Hindlimb muscle (tissue), 1 donor: ENCODE data around the gene RASL10A. TPM values are rescaled to one million over a fixed set of nuclear protein-coding genes. Genes with fewer than 3 reads are reported as not detected.

Source experiments
- DNase-seq: peaks from one replicate; pipeline ENCODE4 v3.0.0-alpha.2; 2013
- polyA plus RNA-seq: library from polyadenylated mRNA; unstranded; fragments of 120-200 nt; gene quantifications from one replicate; pipeline ENCODE4 v1.2.1, GENCODE V29; 2013; ENCODE audit not compliant: insufficient read length

Gene RASL10A
- polyA plus RNA-seq, 1 donor: 1.7 TPM

DNA sequence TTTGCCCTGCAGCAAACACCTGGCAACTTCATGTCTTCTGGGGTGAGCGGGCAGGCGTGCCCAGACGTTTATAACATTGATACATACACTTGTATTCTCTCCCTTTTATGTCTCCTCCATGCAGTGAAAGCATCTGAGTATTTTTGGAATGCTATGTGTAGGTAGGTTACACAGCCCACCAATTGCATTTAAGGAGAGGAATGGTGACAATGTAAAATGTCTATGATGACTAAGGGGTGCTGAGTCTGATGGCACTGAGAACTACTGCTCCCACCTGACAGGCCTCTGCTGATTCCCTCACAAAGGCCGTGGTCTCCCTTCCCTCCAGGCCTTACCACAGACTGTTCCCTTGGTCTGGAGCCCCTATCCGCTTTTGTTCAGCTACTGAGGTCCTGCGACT lies 22.9 kb upstream of the RASL10A start:
- no peak for DNase-seq

DNA sequence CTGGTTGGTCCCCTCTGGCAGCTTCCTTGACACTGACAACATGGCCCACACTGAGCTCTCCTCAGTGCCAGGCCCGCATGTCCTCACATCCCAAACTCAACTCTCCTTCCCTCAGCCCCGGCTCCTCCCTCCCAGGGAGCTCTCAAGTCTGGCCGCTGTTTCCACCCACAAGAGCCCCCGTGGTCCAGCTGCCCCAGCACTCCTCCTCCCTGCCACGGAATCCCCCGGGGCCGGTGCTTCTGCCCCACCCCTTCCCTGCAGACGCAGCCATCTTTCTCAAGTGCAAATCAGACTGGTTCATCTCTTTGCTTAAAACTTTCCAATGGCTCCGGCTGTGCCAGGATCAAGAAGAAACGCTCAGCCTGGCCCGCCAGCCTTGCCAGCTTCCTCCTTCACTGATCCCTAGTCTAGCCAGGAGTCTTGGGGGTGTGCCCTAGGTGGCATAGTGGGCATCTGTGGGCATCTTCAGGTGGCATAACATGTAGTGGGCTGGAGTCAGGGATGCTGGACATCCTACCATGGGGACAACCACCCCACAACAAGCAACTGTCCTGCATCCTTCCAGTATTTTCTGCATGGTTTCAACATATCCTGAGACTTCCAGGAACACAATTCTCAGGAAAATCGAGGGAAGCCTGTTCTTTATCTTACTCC lies 22.3 kb upstream of the RASL10A start:
- no peak for DNase-seq

DNA sequence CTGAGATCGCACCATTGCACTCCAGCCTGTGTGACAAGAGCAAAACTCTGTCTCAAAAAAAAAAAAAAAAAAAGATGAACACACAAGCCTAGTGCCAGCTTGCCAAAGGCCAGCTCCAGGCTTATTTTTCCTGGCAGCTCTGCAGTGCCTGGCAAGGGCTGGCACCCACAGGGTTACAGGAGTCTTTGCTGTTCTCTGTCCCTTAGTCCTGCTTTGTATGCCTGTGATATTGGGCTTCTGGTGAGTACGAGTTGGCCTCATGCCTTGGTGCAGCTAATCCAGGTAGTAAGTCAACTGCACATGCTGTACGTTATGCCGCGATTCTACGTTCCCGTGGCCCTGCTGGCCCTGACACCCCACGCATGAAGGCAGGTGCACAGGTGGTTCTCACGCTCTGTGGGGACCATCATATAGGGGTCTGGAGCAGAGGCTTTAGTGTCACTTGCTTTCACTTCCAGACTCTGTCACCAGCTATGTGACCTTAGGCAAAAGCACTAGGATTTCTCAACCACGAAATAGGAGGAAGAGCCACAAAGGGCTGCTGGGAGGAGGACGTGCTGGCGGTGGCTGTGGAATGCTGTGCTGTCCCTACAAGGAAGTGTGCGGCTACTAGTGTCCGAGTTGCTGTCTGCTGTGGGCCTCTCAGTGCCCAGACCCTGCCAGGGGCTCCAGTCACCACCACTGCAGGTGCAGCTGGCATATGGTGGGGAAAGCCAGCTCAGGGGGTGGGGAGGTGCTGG lies 21.4 kb upstream of the RASL10A start:
- DNase-seq: no peak

DNA sequence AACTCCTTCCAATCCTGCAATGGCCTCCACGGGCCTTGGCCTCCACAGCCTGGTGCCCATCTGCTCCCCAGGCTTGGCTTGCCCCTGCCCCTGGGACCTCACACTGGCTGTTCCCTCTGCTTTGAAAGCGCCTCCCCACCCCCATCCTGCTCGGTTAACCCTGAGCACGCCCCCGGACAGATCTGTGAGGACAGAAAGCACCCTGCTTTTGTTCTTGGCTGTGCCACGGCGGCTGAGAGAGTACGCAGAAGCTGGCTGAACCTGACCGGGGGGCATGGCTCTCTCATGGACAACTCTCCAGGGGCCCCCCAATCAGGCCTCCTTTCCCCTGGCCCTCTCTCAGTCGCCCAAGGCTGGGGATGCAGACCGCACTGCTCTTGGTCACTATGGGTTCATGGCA lies 20.2 kb upstream of the RASL10A start:
- no peak for DNase-seq

DNA sequence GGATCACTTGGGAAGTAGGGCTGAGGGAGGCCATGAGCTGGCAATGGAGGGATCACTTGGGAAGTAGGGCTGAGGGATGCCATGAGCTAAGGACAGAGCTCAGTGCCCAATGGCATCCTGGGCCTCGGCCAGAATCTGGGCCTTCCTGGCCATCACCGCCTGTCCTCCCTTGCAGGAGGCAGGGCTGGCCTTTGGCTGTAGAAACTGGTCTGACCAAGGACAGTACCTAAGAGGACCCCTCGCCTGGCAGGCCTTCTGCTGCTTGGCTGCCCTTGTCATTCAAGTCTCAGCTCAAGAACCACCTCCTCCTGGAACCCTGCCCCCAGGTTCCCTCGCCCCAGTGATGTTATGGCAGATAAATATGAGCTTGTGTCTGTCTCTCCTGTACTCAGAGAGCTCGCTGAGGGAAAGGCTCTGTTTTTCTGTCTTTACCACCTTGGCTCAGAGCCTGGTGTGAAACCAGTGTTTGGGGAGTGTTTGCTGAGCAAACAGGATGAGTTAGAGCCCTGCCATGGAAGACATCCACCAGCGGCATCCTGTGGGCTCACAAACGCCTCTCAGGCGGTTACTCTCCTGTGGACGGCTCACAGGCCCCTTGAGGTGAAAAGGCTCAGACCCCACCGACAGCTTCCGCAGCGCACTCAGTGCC lies 19.3 kb upstream of the RASL10A start:
- DNase-seq: no peak

DNA sequence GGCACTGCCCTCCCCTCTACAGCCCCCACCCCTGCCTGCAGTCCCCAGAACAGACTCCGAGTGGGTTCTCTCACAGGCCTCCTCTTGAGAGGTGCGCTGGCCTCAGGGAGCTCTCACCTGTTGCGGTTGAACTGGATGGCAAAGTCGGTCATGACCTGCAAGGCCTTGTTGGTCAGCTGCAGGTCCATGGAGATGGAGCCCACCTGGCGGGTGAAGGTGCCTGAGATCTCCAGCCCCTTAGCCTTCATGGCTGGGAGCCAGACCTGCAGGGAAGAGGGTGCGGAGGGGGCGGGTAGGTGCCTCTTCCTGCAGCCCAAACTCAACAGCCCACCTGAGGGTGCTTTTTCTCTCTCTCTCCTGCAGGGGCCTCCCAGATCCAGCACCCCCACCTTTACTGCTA lies 18.7 kb upstream of the RASL10A start:
- no peak for DNase-seq

DNA sequence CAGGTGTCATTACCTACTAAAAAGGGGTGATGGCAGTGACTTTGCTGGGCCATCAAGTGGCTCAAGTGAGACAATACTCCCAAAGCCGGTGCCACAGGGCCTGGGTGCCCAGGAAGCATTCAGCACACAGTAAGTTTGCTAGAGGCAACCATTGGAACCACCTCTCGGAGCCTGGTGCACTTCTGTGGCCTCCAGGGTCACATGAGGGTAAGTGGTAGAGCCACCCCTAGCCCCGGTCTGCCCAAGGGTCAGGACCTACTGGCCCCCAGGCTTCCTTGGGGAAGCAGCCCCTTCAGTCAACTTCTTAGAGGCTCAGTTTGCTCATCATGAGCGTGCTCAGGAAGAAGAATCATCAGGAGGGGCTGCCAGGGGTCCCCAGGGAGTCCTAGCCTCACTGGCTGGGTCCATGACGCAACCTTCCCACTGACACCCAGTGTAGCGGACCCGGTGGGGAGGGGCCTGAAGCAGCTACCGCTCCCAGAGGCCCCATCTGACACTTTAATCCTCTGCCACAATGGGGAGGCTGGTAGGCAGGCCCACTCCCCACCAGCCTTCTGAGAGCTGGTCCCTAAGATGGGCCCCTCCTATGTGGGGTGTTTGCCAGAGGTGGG lies 17.5 kb upstream of the RASL10A start:
- DNase-seq: no peak

DNA sequence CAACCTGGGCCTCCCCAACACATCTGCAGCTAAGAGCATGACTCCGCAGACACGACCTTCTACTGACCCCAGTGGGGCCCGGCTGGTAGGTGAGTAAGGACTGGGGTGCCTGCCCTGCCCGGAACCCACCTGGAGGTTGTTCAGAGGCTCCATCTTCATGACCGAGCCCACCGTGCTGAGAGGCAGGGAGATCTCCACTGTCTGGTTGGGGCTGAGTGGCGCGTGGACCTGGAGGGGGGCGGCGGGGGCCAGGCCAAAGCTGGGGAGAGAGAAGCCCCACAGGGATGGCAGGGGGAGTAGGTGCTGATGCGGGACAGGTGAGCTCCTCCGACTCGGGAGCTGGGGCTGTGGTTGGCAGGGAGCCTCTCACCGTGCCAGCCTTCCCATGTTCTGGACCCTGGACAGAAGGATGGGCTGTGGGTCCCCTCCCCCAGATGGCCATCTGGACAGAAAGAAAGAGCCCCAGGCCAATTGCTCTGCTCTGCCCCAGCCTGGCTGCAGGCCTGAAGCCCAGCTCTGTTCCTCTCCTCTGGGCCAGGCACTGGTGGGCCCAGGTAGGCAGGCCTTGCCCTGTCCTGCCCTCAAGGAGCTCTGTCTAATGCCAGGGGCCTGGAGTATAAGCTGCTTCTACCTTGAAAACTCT lies 16.3 kb upstream of the RASL10A start:
- DNase-seq: no peak

DNA sequence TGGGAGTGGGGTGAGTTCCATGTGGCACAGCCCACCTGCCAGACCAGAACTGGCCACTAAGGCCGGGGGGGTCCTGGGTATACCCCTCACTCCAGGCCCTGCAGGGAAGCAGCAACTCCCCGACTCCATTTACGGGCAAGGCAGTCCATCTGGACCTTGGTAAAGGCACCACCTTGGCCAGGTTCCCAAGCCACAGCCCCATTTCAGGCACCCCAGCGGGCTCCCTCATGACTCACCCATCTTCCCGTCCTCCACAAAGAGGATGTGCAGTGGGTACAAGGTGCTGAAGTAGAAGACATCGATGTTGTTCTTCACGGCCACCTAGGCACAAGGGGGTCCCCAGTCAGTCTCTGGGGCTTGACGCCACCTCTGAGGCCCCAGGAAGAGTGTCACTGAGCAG lies 15.7 kb upstream of the RASL10A start:
- no peak for DNase-seq

DNA sequence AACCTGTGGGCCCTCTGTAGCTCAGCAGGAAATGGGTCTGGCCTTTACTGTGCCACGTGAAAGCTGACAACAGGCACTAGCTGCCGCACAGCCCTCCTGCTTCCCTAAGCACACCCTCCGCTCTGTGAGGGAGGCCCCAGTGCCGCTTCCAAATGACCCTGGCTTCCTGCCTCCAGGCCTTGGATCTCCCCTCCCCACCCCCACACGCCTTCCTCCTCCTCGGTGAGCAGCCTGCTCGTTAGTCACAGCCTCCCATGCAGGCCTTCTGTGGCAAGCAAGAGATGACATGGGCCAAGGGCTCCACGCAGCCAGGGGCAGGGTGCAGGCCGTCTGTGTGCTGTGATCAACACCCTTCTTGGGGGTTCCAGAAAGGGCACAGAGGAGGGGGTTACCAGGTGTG lies 15.3 kb upstream of the RASL10A start:
- DNase-seq: no peak

DNA sequence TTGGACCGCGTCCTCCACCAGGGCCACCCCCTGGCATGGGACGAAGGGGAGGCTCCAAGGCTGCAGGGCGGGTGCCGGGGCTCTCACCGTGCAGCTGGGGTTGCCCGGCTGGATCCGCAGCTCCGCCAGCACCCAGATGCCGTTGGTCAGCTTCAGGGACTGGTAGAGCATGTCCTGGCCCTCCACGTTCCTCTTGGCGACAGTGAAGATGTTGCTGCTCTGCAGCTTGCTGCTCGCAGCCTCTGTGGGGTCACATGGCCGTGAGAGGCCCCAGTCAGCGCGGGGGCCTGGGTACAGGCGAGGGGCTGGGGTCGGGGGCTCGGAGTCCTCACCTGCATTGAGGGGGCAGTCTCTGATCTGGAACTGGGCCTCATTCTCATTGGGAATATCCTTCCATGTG lies 14.8 kb upstream of the RASL10A start:
- no peak for DNase-seq

DNA sequence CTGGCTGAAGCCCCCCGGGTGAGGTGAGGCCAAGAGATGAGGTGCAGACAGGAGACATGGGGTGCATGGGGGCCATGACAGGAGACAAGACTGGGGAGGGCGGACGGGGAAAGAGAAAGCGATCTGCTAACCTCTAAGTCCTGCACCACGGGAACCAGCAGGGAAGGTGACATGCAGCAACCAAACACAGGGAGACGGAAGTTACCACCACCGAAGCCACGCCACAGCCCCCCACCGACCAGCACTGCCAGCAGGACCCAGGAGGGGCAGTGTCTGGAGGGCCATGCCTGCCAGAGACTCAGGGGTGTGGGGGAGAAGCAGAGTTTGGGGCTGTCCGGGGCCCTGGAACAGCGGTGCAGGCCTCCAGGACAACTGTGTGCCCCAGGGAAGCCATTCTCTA lies 14.1 kb upstream of the RASL10A start:
- no peak for DNase-seq

DNA sequence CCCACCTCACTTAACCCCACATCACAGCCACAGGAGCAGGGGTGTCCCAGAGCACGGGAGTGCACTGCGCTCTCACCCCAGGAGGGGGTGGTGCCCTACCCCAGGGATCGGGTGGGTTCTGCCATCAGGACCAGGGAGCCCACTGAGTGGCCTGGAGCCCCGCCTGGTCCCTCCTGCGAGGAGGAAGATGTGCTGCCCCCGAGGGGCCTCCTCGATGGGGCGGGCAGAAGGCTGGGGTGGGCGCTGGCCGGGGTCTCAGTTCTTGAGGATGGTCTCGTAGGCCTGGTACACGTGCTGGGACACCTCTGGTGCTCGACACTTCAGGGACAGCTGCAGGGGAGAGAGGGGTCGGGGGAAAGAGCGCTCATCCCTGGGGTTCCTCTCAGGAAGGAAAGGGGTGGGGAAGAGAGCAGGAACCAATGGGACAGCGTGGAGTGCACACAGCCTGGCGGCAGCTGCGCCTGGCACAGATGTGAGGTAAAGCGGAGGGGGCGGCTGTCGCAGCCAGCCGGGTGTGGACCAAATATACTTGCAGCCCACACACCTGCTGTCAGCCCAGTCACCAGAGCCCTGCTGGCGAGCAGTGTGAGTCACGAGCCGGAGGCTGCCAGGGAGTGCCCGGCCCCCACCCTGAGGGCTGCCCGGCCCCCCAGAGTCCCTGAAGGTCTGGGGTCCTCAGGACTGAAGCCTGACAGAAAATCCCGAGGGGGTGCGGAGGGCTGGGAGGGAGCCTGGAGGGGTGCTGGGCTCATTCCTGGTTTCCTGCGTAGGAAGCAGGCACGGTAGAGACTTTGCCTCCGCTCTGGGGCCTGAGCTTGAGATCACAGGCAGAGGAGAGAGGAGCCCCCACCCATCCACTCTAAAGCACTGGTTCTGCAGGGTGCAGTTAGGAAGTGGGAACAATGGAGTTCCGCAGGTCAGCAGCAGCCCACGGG lies 13.3 kb upstream of the RASL10A start:
- no peak for DNase-seq

DNA sequence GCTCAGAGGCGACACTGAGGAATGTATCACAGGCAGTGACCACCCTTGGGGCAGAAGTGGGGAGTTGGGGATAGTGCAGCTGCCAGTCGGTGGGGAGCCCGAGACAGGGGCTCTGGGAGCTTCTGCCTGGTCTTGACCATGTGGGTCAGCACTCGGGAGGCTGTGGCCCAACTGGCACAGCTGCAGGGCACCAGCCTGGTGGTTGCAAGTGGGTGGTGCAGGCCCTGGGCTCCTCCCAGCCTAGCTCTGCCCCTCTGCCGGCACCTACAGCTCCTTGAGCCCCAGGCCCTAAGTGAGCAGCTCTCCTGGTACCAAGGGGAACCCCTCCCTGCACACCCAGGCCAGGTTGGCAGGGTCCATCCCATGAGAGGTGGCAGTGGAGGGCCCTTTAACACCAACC lies 12.6 kb upstream of the RASL10A start:
- DNase-seq: no peak

DNA sequence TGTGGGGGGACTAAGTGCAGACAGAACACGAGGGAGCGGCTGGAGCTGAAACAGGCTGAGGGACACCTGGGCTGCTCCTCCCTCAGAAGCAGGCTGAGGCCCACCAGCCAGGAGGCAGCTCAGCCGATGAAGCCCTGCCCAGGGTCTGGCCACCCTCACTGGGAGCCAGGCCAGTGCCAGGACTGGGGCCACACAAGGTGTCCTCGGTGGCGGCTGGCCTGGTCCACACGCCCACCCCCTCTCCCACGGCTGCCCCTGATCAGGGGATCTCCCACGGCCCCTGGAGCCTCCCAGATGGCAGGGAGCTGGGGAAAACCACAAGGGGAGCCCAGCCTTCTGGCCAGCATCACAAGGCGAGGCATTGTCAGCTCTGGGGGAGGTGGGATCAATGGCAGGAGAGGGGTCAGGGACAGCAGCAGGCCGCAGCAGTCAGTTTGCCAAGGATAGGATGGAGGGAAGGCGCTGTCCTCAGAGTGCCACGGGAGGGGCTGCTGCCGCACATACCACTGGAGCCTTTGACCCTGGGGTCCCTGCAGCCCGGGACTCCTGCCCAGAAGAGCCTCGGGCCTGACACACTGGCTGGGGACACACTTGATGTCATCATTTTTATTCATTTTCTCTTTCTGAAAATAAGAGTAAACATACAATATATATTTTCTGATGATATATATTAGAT lies 11.7 kb upstream of the RASL10A start:
- DNase-seq: no peak

DNA sequence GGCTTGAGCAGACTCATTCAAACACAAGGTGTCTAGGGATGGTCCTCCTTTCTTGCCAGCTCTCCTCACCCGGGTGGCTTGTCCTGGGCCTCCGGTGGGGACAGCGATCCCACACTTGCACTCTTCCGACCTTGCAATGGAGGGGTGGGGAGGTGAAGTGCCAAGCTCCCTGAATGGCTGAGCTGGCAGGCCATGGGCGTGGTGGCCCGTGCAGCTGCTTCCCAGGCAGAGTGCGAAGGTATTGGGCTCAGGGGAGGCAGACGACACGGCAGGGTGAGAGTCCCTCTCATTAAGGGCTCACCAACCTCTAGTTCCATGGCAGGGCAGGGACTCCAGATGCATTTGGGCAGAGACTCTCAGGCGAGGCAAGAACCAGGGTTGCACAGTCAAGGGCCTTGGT lies 11.0 kb upstream of the RASL10A start:
- no peak for DNase-seq

DNA sequence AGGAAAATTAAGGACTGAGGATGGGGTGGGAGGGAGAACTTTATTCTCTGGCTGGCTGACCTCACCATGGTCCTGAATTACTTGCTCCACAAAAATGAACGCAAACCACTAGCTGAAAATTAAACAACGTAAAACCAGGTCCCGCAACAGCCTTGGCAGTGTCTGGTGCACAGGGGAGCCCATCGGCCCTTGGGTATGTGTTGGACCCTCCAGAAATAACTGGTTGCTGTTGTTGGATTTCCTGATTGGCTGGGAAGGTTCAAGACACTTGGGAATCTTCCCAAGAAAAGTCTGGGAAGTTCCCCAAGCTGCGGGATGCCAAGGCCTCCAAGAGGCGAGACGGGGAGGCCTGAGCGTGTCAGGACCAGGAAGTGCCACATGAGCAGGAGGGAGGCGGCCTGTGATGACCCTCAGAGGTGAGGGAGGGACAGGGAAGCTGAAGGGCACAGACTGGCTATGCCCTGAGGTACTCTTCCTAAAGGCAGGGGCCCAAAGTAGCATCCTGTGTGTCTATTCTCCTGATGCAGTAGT lies 10.4 kb upstream of the RASL10A start:
- no peak for DNase-seq

DNA sequence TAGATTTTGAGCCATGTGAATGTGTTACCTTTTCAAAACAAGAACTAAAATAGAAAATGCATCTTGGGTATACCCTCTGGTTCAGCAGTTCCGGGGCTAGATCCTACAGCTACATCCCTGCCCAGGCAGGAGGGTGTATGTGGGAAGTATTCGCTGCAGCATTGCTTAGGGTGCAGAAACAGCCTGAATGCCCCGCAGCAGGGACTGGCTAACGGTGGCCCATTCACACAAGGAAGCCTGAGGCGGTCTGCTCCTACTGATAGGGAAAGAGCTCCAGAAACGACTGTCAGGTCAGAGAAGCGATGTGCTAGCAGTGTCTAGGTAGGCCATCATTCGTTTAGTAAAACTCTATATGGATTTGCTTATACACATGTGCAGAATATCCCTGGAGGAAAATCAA lies 9.9 kb upstream of the RASL10A start:
- DNase-seq: no peak

DNA sequence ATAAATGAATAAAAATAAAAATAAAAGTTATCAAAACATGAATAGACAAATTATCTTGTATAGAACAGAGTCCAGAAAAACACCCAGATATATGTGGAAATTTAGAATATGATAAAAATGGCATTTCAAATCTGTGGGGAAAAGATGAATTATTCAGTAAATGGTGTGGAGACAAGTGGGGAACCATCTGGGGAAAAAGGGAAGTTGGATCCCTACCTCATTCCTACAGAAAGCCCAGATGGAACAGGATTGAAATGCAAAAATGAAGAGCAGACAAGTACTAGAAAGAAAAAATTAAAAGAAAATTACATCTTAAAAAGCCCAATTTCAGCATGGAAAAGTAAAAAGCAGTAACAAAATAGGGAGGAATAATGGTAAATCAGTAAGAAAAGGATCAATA lies 8.1 kb upstream of the RASL10A start:
- DNase-seq: no peak

DNA sequence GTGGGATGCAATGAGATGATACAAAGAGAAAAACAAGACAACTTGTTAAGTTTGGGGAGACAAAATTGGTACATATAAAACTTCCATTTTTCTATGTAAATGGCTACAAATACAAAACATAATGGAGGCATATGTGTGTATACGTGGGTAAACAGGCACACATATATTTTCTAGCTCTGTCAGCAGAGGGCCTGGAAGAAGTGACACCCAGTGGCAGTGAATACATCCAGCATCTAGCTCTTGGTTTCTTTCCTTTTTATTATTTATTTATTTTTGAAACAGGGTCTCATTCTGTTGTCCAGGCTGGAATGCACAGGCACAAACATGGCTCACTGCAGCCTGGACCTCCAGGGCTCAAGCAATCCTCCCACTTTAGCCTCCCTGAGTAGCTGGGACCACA lies 5.0 kb upstream of the RASL10A start:
- no peak for DNase-seq

DNA sequence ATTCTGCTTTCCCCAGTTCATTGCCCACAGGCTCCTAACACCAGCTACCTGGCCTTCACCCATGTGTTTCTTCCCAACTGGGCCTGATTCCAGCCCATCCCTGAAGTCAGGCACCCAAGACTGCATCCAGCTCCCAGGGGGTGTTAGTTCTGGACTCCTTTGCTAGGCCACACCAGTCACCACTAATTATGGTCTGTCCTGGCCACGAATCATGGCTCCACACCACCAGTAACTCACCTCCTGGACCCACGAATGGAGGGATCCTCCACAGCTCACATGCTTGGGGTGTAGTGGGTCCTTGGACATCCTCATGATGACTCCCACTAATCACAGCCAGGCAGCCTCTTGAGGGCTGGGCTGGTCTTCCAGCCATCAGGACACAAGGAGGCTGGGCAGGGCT lies 3.6 kb upstream of the RASL10A start:
- no peak for DNase-seq
